NCI-H1930 (cell line): ENCODE data around the gene C16orf92.

Experiments used
- DNase-seq, 2 experiments: peaks; one replicate each; lab custom pipeline; 2025; lab: John Stamatoyannopoulos, UW

The C16orf92 gene

DNA sequence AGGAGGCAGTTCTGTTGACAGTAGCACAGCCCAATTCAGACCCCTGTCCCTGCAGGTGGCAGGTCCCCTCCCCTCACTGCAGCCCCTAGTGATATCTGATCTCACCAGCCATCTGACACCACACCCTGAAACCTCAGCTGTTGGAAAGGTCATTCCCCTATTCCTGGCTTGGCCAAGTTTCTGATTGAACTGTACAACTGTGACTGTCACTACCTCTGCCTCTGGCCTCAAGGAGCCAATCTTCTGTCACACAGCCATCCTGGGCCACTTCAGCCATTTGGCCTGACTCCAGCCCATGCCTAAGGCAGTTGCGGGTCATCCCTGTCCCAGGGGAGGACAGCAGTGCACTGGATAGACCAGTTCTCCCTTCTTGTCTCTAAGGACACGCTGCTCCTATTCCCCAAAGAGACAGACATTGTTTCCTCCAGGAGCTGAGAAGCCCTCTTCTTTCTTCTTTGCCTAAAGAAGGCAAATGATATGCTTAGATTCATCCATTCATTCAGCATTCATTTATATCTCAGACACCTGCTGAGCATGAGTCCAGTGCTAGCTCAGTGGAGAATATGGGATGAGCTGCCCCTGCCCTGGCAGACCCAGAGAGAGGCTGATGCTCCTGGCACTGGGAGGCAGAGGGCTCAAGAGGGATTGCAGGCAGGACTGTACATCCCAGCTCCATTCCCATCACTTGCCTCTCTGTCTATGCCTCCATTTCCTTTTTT is 38.0 kb downstream of the C16orf92 start:
- DNase-seq = no peak

DNA sequence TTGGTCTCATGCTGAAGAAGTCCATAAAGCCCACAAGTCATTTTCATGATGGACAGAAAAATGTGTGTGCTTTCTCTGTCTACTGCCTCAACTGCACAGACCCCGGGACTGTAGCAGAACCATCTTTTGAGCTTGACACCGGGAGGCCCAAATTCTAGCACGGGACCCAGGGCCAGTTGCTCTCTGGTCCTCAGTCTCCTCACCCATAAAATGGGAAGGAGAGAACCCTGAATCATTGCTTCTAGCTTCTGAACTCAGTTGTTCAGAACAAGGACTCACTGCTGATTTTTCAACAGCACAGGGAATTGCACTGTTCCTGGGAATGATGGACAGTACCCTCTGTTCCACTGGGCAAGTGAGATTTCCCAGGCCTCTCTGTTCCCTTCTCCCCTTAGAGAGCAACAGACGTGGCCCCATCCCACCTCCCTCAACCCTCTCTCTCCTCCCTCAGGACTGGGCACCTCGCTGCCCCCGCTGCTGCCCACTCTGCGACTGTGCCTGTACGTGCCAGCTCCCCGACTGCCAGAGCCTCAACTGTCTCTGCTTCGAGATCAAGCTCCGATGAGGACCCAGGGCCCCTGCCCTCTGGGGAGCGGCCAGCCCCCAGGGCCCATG is 40.4 kb downstream of the C16orf92 start:
- no peak for DNase-seq

DNA sequence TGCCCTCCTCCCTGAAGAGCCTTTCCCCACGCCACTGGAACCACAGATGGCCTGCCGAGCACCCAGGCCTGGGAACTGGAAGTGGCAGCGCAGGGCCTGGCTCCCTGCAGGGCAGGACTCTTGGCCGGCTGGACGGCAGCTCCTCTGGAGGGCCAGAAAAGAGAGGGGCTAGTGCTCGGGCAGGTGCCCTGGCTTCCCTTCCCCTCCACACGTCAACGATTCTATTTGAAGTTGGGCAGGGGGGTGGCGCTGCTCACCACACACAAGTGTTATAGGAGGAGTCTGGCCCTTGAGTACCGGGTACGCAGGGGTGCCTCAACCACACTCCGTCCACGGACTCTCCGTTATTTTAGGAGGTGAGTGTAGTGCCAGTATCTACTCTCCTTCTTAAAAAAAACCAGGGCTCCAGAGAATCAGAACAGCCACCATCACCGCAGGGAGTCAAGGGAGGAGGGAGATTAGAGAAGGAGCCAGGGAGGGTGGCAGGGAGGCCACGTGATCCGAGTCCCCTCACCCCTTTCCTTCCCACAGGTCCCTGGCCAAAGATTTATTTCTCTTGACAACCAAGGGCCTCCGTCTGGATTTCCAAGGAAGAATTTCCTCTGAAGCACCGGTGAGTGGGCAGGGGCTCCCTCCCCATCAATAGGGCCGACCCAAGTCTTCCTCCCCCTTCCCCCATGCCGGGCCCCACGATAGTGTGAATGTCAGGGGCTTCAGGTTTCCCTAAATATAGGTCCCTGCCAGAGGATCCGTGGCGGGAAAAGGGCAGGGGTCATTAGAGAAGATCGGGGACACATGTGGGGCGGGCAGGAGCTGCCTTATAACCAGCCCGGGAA is 41.1 kb downstream of the C16orf92 start:
- peak; percentile 48 to 49 for DNase-seq

DNA sequence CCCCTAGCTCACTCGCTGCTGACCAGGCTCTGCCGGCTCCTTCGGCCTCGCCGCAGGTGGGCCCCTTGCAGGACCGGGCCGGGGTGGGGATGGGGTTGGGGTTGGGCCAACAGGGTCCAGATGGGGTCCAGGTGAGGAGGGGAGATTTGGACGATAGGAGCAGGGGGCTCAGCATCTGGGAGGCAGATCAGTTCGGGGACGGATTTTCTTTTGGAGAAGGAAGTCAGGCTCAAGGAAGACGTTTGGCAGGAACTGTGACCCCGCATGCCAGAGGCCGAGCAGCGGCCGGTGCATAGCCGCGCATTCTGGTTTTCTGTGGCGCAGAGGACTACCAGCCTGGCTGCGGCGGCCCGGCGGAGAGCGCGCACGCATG is 41.7 kb downstream of the C16orf92 start:
- DNase-seq = no peak

DNA sequence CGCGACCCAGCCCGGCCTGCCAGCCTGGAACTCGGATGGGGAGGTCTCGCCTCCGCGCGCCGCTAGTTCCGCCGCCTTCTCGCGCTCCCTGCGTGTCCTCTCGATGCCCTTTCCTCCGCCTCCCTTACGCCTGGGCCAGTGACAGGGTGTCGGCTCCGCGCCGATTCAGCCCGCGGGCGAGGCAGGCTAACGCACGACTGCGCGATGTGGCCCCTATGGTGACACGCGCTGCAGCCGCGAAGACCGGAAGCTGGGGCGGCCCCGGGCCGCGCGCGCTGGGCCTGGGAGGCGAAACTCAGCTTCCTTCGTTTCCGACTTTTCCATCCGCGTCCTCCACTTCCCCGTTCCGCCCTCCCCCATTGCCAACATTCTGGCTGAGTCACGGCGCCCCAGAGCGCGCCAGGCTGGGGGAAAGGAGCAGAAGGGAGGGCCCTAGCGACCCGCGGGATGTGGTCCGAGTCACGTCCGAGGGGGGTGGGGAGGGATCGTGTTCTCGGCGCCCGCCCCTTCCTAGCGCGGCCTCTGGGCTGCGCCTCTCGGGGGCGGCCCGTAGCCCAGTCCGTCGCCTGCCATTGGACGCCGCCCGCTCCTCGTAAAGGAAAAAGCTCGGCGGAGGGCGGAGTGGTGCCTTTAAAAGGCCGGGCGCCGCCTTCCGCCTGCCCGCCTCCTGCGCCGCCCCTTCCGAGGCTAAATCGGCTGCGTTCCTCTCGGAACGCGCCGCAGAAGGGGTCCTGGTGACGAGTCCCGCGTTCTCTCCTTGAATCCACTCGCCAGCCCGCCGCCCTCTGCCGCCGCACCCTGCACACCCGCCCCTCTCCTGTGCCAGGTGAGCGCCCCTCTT is 42.3 kb downstream of the C16orf92 start, which contains the start of gene ALDOA:
Gene ALDOA (plus strand): TSS at position 659 of the 841 bp plus-strand sequence. CDS start 1,138 bp downstream, outside the sequence.
- peak; percentile 97 to 98 for DNase-seq

DNA sequence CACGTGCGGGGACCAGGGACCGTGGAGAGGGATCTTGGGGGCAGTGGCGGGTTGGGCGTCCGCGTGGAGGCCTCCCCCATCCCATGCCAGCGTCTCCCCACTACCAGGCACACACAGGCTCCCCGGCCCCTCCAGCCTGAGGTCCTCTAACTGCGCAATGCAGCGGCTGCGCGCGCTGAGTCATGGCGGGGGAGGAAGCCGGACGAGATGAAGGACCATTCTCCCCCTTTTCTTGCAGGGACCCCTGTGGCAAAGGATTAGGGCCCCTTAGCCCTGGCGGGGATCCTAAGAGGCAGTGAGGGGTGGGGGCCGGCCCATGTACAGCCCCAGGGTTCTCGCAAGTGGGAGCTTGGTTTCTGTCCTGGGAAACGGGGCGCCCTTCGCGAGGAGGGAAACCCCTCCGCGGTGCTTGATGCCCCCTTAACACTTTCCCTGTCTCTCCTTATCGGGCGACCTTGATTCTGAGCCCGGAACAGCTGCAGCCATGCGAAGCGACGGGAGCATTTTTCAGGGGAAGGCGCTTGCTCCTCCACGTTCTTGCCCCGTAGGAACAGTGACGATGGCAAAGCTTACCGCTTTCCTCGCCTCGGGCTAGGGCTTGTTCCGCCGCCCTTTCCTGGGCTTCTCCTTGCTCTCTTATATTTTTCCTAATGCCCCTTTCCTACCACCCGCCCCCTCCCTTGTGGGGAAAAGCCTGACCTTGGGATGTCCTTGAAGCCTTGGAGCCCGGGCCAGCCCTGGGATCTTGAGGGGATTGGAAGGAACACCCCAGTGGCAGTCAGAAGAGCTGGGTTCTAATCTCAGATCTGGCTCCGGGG is 43.2 kb downstream of the C16orf92 start:
- DNase-seq = no peak

DNA sequence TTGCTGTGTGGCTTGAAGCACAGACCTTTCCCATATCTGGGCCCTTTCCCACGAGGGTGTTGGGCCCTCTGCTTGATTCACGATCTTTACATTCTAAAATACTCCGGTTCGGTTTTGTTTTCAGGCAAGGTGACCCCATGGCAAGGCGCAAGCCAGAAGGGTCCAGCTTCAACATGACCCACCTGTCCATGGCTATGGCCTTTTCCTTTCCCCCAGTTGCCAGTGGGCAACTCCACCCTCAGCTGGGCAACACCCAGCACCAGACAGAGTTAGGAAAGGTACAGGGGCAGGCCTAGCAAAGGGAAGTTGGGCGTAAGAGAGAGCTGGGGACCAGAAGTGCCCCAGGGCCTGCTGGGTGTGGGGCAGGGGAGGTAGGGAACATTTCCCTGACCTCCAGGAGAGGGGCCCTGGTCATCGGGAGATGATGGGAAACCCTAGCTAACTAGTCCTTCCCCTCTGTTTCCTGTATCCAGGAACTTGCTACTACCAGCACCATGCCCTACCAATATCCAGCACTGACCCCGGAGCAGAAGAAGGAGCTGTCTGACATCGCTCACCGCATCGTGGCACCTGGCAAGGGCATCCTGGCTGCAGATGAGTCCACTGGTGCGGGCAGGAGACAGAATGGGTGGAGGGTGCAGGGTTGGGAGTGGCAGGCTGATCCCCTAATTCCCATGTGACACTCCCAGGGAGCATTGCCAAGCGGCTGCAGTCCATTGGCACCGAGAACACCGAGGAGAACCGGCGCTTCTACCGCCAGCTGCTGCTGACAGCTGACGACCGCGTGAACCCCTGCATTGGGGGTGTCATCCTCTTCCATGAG is 44.0 kb downstream of the C16orf92 start:
- DNase-seq = no peak

DNA sequence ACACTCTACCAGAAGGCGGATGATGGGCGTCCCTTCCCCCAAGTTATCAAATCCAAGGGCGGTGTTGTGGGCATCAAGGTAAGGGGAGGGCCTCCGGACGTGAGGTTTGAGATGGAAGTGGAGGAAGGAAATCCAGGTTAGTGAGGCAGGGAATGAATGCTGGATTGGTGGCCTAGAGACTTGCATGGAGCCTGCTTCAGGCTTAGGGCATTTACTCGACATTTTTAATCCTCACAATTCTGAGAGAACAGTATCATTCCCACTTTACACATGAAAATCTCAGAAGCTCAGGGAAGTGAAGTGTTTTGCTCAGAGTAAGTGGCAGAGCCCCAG is 44.6 kb downstream of the C16orf92 start:
- DNase-seq = no peak

DNA sequence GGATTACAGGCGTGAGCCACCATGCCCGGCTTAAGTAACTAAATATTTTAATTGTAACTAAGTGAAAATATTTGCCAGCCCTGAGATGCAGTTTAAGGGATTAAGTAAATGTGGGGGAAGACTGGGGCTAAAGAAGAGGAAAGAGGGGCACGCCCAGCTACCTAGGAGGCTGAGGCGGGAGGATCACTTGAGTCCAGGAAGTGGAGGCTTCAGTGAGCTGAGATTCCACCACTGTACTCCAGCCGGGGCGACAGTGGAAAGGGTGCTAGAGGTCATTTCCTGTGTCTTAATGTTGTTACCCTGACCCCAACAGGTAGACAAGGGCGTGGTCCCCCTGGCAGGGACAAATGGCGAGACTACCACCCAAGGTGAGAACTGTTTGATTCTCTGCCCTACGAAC is 45.3 kb downstream of the C16orf92 start:
- DNase-seq = no peak

DNA sequence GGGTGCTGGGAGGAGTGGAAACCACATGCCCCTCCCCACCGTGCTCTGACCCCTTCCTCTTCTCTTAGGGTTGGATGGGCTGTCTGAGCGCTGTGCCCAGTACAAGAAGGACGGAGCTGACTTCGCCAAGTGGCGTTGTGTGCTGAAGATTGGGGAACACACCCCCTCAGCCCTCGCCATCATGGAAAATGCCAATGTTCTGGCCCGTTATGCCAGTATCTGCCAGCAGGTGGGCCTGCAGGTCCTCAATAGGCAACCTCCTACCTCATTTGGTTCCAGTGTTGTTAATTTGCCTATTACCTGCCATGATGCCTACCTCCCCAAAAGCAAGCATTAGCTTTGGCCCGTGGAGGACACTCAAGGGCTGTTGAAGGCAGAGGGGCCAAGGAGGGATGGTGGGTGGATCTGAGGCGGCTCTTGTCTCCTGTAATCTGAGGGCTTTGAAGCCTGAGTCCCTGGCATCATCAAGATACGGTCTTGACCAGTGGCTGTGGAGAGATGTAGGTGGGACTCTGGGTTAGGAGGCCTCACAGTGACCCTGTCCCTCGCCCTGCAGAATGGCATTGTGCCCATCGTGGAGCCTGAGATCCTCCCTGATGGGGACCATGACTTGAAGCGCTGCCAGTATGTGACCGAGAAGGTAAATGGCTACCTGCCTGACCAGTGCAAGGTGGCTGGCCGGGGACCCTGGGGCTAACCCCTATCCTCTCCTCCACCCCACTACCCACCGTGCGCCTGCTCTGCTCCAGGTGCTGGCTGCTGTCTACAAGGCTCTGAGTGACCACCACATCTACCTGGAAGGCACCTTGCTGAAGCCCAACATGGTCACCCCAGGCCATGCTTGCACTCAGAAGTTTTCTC is 46.0 kb downstream of the C16orf92 start:
- no peak for DNase-seq

DNA sequence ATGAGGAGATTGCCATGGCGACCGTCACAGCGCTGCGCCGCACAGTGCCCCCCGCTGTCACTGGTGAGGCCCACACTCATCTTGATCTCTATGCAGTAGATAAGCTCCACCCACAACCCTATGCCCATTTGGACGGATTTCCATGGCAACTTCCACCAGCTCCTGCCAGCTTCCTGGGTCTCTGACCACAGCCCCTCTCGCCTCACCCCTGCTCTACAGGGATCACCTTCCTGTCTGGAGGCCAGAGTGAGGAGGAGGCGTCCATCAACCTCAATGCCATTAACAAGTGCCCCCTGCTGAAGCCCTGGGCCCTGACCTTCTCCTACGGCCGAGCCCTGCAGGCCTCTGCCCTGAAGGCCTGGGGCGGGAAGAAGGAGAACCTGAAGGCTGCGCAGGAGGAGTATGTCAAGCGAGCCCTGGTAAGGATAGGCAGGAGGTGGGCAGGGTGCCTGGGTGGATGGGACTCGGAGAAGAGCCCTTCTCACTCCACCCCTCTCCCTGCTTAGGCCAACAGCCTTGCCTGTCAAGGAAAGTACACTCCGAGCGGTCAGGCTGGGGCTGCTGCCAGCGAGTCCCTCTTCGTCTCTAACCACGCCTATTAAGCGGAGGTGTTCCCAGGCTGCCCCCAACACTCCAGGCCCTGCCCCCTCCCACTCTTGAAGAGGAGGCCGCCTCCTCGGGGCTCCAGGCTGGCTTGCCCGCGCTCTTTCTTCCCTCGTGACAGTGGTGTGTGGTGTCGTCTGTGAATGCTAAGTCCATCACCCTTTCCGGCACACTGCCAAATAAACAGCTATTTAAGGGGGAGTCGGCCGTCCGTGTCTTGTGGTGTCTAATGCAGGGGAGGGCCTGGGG is 46.8 kb downstream of the C16orf92 start:
- no peak for DNase-seq

DNA sequence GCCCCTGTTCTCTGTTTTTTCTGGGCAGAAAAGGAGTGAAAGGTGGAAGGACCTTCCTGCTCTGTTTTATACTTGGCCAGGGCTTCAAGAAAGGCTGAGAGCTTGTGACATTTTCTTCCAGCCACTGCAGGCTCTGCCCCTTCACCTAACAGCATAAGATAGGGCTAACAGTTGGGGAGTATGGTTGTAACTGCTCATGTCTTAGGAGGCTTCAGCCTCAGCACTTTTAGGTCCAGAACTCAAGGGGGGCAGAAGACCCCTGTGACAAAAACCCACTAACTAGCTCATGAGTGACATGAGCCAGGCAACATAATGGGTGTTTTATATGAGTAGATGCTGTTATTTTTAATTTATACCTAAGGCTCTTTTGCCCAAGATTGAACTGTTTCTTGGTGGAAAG is 47.5 kb downstream of the C16orf92 start:
- no peak for DNase-seq
